GM12801 (cell line): ENCODE measurements around the gene SRD5A1.

Experiments
- CTCF ChIP-seq: IDR thresholded peaks from one replicate; pipeline ENCODE4 v1.5.1; 2011; ENCODE audit warnings: control low read depth; ENCODE audit not compliant: insufficient read length; ENCODE audit errors: extremely low read depth

SRD5A1 gene

GRCh38 chr5:6590581-6590980 lies 42.7 kb upstream of the SRD5A1 start:
- no peak for TF ChIP-seq CTCF

GRCh38 chr5:6591671-6592288 lies 41.5 kb upstream of the SRD5A1 start:
- TF ChIP-seq CTCF = no peak

GRCh38 chr5:6592601-6593000 lies 40.6 kb upstream of the SRD5A1 start:
- no peak for TF ChIP-seq CTCF

- TF ChIP-seq CTCF = no peak
Observed at GRCh38 chr5:6593148-6594016, 39.9 kb upstream of the SRD5A1 start.

- no peak for TF ChIP-seq CTCF
Observed at GRCh38 chr5:6594066-6594465, 39.2 kb upstream of the SRD5A1 start.

- no peak for TF ChIP-seq CTCF
Observed at GRCh38 chr5:6595405-6595804, 37.8 kb upstream of the SRD5A1 start.

GRCh38 chr5:6596388-6596787 lies 36.9 kb upstream of the SRD5A1 start:
- no peak for TF ChIP-seq CTCF
